ENCODE data around the gene NFS1.

GRCh38 chr20:35664466-35665206 is 34.5 kb downstream of the NFS1 start, which contains the start of the genes CPNE1 and RBM12:
- TF ChIP-seq CTCF (IDR thresholded peaks at IDR 0.05) = no peak
- no peak for TF ChIP-seq EZH2 (IDR thresholded peaks at IDR 0.05; ENCODE audit: borderline replicate concordance, insufficient read depth, low read depth, low read length, poor library complexity, severe bottlenecking)
